GM23338 (cell line): ENCODE data around the gene TMEM117. TPM values are rescaled to one million over a fixed set of nuclear protein-coding genes. Genes with fewer than 3 reads are reported as not detected.

Source experiments
- ATAC-seq: fragments of 200-7000 bp; cut with Tn5 transposase; 3 replicates; pipeline ENCODE4 v1.9.1; 2020
- DNase-seq: peaks from one replicate; pipeline ENCODE4 v3.0.0-alpha.2; 2015; ENCODE audit warnings: low spot score
- H2AFZ ChIP-seq: fragments of 200-600 bp; sonication (generic); 2 replicates; pipeline ENCODE4 v1.8.0; 2016; ENCODE audit warnings: antibody characterized with exemption, mild to moderate bottlenecking, moderate library complexity
- H3F3A ChIP-seq: fragments of 200-600 bp; sonication (generic); replicated peaks from 2 replicates; pipeline ENCODE4 v1.8.0; 2017; ENCODE audit warnings: antibody characterized with exemption, mixed run types, low read depth
- H3K27ac ChIP-seq: fragments of 200-600 bp; sonication (generic); 2 replicates; pipeline ENCODE4 v1.6.1; 2016; ENCODE audit warnings: low read depth
- H3K27me3 ChIP-seq: fragments of 200-600 bp; sonication (generic); 2 replicates; pipeline ENCODE4 v1.8.0; 2016; ENCODE audit warnings: mild to moderate bottlenecking, mixed run types, moderate library complexity; ENCODE audit not compliant: insufficient read depth
- H3K36me3 ChIP-seq: fragments of 200-600 bp; sonication (generic); 2 replicates; pipeline ENCODE4 v1.8.0; 2016; ENCODE audit warnings: mild to moderate bottlenecking; ENCODE audit not compliant: insufficient read depth
- H3K4me1 ChIP-seq: fragments of 200-600 bp; sonication (generic); 2 replicates; pipeline ENCODE4 v1.8.0; 2016; ENCODE audit warnings: mild to moderate bottlenecking, moderate library complexity; ENCODE audit not compliant: insufficient read depth
- H3K4me2 ChIP-seq: fragments of 200-600 bp; sonication (generic); 2 replicates; pipeline ENCODE4 v1.7.1; 2017; ENCODE audit warnings: mixed run types
- H3K4me3 ChIP-seq: fragments of 200-600 bp; sonication (generic); 2 replicates; pipeline ENCODE4 v1.6.1; 2016; ENCODE audit warnings: mixed run types
- H3K79me2 ChIP-seq: fragments of 200-600 bp; sonication (generic); replicated peaks from 2 replicates; pipeline ENCODE4 v1.8.0; 2017; ENCODE audit warnings: mild to moderate bottlenecking; ENCODE audit not compliant: insufficient read depth
- H3K9me2 ChIP-seq: fragments of 200-600 bp; sonication (generic); 2 replicates; pipeline ENCODE4 v1.8.0; 2017; ENCODE audit not compliant: insufficient read depth
- H4K20me1 ChIP-seq: fragments of 200-600 bp; sonication (generic); replicated peaks from 2 replicates; pipeline ENCODE4 v1.8.0; 2017; ENCODE audit warnings: mild to moderate bottlenecking; ENCODE audit not compliant: insufficient read depth
- H3K27ac Mint-ChIP-seq: 2 replicates; pipeline ENCODE4 v1.8.0; 2020; ENCODE audit warnings: inconsistent platforms, mild to moderate bottlenecking, moderate library complexity, mixed read lengths
- H3K27me3 Mint-ChIP-seq: 3 replicates; pipeline ENCODE4 v1.8.0; 2022; ENCODE audit warnings: low read depth, mild to moderate bottlenecking, moderate library complexity, mixed read lengths, inconsistent platforms; ENCODE audit not compliant: insufficient read depth, poor library complexity
- H3K36me3 Mint-ChIP-seq: 3 replicates; pipeline ENCODE4 v1.8.0; 2021; ENCODE audit warnings: low read depth, mild to moderate bottlenecking, inconsistent platforms, moderate library complexity, mixed read lengths
- H3K4me1 Mint-ChIP-seq: 3 replicates; pipeline ENCODE4 v1.8.0; 2020; ENCODE audit warnings: mild to moderate bottlenecking, inconsistent platforms, mixed read lengths
- H3K4me3 Mint-ChIP-seq: 3 replicates; pipeline ENCODE4 v1.8.0; 2021; ENCODE audit warnings: moderate library complexity, mild to moderate bottlenecking, inconsistent platforms, mixed read lengths
- H3K9me3 Mint-ChIP-seq: 3 replicates; pipeline ENCODE4 v1.8.0; 2020; ENCODE audit warnings: moderate library complexity, mild to moderate bottlenecking, inconsistent platforms, mixed read lengths
- CREB1 ChIP-seq: fragments of 250-450 bp; sonication (Bioruptor Pico); IDR thresholded peaks from 2 replicates; pipeline ENCODE4 v1.5.0; 2020; ENCODE audit warnings: low read depth, mild to moderate bottlenecking, moderate library complexity
- EZH2 ChIP-seq: fragments of 200-600 bp; sonication (generic); IDR thresholded peaks from one replicate; pipeline ENCODE4 v1.8.0; 2017; ENCODE audit warnings: antibody characterized with exemption, mild to moderate bottlenecking, low read depth; ENCODE audit not compliant: unreplicated experiment
- EZH2phosphoT487 ChIP-seq: fragments of 200-600 bp; sonication (generic); IDR thresholded peaks from one replicate; pipeline ENCODE4 v1.8.1; 2018; ENCODE audit warnings: antibody characterized with exemption; ENCODE audit not compliant: unreplicated experiment
- JUNB ChIP-seq: IDR thresholded peaks from one replicate; pipeline ENCODE4 v1.6.1; 2016; ENCODE audit warnings: antibody characterized with exemption; ENCODE audit not compliant: unreplicated experiment
- NANOG ChIP-seq: IDR thresholded peaks from 2 replicates; pipeline ENCODE4 v1.6.1; 2016; ENCODE audit warnings: antibody characterized with exemption, borderline replicate concordance
- POLR2AphosphoS5 ChIP-seq: IDR thresholded peaks from 2 replicates; pipeline ENCODE4 v1.6.1; 2016; ENCODE audit warnings: antibody characterized with exemption, low read depth
- STAT1 ChIP-seq: IDR thresholded peaks from one replicate; pipeline ENCODE4 v1.6.1; 2016; ENCODE audit warnings: antibody characterized with exemption; ENCODE audit not compliant: unreplicated experiment
- ZNF114 ChIP-seq: fragments of 250-450 bp; sonication (Bioruptor Pico); IDR thresholded peaks from 2 replicates; pipeline ENCODE4 v1.5.0; 2020; ENCODE audit warnings: mild to moderate bottlenecking, moderate library complexity
- ZNF331 ChIP-seq: fragments of 250-450 bp; sonication (Bioruptor Pico); IDR thresholded peaks from 2 replicates; pipeline ENCODE4 v1.5.0; 2020; ENCODE audit warnings: low read depth, mild to moderate bottlenecking, moderate library complexity
- polyA plus RNA-seq: library from polyadenylated mRNA; unstranded; fragments of >200 nt; fragmentation: Nextera tagmentation; extraction: Ambion mirVana; gene quantifications from 2 replicates; pipeline ENCODE4 v1.2.1, GENCODE V29; 2016
- total RNA-seq: library from RNA; depleted of rRNA; stranded (reverse); fragments of >200 nt; shearing (Covaris generic); gene quantifications from 2 replicates; pipeline ENCODE4 v1.2.3, GENCODE V29; 2014
- TF ChIP-seq, protein P1 (sequence below): fragments of 250-450 bp; sonication (Bioruptor Pico); IDR thresholded peaks from 2 replicates; pipeline ENCODE4 v1.5.0; 2020; ENCODE audit warnings: mild to moderate bottlenecking, moderate library complexity
- TF ChIP-seq, protein P2 (sequence below): IDR thresholded peaks from 2 replicates; pipeline ENCODE4 v1.6.1; 2016; ENCODE audit warnings: antibody characterized with exemption
- TF ChIP-seq, protein P3 (sequence below): IDR thresholded peaks from one replicate; pipeline ENCODE4 v1.6.1; 2018; ENCODE audit warnings: antibody characterized with exemption; ENCODE audit not compliant: unreplicated experiment
- TF ChIP-seq, protein P4 (sequence below), 2 experiments: fragments of 200-600 bp in 1 of 2; sonication (generic) in 1 of 2; conservative IDR thresholded peaks; 2 replicates each; pipeline versions ENCODE4 v1.5.1 to v1.6.1; 2016 to 2017; ENCODE audit warnings: antibody characterized with exemption in 2 of 2, low read depth in 2 of 2, mild to moderate bottlenecking in 2 of 2, moderate library complexity in 1 of 2

TMEM117 gene
- total and polyA plus RNA-seq, 2 experiments from 2014 or later = 0.94 to 1.6 TPM

DNA sequence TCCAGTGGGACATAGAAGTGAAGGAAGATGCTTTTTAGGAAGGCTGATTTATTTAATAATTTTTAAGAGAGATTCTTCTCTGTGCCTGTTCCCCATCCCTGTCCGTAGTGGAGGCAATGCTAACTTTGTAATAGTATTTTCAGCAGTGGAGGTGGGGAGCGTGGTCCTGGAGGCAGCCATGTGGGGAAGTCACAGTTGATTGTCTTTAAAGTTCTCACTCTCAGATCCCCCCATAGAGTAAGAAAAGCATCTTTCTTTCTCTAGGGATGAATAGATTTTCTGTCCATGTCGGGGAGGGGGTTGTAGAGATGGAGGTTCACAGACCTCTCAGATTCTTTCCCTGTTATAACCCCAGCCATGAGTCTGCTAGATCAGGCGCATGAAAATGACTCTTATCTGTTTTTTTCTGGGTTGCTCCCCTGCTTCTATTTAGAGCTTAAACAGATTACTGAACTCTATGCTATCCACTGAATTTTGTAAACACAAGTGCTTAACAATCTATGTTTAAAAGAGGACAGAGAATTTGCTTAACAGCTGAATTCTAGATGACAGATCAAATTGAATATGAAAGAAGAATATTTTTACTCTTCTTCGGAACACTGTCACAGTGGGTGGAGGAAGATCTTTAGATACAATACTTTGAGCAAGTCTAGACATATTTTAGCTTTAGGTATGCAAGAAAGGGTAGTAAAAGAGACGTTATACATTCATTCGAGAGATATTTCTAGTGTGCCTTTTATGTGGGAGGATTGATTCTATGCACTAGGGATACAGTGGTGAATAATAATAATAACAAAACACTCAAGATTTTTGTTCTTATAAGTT lies 25.3 kb downstream of the TMEM117 start:
- Histone ChIP-seq H2AFZ (0 out of 2 replicates have a peak overlapping the region, but pooled peaks have one; percentile 38), H3K4me3 (no peak overlapping the region), H3K4me2 (no peak overlapping the region), H3K4me1 (peaks cover 9% of the 10 kb centered on the region; the same call in 1 of the 2 replicates), H3K27ac (no peak overlapping the region), H3K36me3 (no peaks in the 10 kb centered on the region), H4K20me1 (no peaks in the 10 kb centered on the region), H3K27me3 (no peaks in the 10 kb centered on the region), H3F3A (no peaks in the 10 kb centered on the region), H3K79me2 (no peaks in the 10 kb centered on the region), H3K9me2 (no peaks in the 10 kb centered on the region)
- no peak for TF ChIP-seq JUNB
- TF ChIP-seq ZNF331 (CRISPR knock-in tag) = no peak
- TF ChIP-seq NANOG = no peak
- TF ChIP-seq, protein P1, sequence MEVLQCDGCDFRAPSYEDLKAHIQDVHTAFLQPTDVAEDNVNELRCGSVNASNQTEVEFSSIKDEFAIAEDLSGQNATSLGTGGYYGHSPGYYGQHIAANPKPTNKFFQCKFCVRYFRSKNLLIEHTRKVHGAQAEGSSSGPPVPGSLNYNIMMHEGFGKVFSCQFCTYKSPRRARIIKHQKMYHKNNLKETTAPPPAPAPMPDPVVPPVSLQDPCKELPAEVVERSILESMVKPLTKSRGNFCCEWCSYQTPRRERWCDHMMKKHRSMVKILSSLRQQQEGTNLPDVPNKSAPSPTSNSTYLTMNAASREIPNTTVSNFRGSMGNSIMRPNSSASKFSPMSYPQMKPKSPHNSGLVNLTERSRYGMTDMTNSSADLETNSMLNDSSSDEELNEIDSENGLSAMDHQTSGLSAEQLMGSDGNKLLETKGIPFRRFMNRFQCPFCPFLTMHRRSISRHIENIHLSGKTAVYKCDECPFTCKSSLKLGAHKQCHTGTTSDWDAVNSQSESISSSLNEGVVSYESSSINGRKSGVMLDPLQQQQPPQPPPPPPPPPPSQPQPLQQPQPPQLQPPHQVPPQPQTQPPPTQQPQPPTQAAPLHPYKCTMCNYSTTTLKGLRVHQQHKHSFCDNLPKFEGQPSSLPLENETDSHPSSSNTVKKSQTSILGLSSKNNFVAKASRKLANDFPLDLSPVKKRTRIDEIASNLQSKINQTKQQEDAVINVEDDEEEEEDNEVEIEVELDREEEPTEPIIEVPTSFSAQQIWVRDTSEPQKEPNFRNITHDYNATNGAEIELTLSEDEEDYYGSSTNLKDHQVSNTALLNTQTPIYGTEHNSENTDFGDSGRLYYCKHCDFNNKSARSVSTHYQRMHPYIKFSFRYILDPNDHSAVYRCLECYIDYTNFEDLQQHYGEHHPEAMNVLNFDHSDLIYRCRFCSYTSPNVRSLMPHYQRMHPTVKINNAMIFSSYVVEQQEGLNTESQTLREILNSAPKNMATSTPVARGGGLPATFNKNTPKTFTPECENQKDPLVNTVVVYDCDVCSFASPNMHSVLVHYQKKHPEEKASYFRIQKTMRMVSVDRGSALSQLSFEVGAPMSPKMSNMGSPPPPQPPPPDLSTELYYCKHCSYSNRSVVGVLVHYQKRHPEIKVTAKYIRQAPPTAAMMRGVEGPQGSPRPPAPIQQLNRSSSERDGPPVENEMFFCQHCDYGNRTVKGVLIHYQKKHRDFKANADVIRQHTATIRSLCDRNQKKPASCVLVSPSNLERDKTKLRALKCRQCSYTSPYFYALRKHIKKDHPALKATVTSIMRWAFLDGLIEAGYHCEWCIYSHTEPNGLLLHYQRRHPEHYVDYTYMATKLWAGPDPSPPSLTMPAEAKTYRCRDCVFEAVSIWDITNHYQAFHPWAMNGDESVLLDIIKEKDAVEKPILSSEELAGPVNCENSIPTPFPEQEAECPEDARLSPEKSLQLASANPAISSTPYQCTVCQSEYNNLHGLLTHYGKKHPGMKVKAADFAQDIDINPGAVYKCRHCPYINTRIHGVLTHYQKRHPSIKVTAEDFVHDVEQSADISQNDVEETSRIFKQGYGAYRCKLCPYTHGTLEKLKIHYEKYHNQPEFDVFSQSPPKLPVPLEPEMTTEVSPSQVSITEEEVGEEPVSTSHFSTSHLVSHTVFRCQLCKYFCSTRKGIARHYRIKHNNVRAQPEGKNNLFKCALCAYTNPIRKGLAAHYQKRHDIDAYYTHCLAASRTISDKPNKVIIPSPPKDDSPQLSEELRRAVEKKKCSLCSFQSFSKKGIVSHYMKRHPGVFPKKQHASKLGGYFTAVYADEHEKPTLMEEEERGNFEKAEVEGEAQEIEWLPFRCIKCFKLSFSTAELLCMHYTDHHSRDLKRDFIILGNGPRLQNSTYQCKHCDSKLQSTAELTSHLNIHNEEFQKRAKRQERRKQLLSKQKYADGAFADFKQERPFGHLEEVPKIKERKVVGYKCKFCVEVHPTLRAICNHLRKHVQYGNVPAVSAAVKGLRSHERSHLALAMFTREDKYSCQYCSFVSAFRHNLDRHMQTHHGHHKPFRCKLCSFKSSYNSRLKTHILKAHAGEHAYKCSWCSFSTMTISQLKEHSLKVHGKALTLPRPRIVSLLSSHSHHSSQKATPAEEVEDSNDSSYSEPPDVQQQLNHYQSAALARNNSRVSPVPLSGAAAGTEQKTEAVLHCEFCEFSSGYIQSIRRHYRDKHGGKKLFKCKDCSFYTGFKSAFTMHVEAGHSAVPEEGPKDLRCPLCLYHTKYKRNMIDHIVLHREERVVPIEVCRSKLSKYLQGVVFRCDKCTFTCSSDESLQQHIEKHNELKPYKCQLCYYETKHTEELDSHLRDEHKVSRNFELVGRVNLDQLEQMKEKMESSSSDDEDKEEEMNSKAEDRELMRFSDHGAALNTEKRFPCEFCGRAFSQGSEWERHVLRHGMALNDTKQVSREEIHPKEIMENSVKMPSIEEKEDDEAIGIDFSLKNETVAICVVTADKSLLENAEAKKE = no peak
- TF ChIP-seq ZNF114 = no peak
- TF ChIP-seq, protein P2, sequence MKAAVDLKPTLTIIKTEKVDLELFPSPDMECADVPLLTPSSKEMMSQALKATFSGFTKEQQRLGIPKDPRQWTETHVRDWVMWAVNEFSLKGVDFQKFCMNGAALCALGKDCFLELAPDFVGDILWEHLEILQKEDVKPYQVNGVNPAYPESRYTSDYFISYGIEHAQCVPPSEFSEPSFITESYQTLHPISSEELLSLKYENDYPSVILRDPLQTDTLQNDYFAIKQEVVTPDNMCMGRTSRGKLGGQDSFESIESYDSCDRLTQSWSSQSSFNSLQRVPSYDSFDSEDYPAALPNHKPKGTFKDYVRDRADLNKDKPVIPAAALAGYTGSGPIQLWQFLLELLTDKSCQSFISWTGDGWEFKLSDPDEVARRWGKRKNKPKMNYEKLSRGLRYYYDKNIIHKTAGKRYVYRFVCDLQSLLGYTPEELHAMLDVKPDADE = no peak
- no peak for TF ChIP-seq STAT1
- TF ChIP-seq EZH2phosphoT487 = no peak
- TF ChIP-seq, protein P3, sequence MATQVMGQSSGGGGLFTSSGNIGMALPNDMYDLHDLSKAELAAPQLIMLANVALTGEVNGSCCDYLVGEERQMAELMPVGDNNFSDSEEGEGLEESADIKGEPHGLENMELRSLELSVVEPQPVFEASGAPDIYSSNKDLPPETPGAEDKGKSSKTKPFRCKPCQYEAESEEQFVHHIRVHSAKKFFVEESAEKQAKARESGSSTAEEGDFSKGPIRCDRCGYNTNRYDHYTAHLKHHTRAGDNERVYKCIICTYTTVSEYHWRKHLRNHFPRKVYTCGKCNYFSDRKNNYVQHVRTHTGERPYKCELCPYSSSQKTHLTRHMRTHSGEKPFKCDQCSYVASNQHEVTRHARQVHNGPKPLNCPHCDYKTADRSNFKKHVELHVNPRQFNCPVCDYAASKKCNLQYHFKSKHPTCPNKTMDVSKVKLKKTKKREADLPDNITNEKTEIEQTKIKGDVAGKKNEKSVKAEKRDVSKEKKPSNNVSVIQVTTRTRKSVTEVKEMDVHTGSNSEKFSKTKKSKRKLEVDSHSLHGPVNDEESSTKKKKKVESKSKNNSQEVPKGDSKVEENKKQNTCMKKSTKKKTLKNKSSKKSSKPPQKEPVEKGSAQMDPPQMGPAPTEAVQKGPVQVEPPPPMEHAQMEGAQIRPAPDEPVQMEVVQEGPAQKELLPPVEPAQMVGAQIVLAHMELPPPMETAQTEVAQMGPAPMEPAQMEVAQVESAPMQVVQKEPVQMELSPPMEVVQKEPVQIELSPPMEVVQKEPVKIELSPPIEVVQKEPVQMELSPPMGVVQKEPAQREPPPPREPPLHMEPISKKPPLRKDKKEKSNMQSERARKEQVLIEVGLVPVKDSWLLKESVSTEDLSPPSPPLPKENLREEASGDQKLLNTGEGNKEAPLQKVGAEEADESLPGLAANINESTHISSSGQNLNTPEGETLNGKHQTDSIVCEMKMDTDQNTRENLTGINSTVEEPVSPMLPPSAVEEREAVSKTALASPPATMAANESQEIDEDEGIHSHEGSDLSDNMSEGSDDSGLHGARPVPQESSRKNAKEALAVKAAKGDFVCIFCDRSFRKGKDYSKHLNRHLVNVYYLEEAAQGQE = no peak
- no peak for TF ChIP-seq CREB1 (CRISPR knock-in tag)
- TF ChIP-seq, protein P4, sequence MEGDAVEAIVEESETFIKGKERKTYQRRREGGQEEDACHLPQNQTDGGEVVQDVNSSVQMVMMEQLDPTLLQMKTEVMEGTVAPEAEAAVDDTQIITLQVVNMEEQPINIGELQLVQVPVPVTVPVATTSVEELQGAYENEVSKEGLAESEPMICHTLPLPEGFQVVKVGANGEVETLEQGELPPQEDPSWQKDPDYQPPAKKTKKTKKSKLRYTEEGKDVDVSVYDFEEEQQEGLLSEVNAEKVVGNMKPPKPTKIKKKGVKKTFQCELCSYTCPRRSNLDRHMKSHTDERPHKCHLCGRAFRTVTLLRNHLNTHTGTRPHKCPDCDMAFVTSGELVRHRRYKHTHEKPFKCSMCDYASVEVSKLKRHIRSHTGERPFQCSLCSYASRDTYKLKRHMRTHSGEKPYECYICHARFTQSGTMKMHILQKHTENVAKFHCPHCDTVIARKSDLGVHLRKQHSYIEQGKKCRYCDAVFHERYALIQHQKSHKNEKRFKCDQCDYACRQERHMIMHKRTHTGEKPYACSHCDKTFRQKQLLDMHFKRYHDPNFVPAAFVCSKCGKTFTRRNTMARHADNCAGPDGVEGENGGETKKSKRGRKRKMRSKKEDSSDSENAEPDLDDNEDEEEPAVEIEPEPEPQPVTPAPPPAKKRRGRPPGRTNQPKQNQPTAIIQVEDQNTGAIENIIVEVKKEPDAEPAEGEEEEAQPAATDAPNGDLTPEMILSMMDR (conservative IDR thresholded peaks at IDR 0.05; ENCODE audit: low read depth in 2 of 2) = no peak
- TF ChIP-seq POLR2AphosphoS5 = no peak
- TF ChIP-seq EZH2 = no peak
- H3K27me3 Mint-ChIP-seq = peaks cover 4% of the 10 kb centered on the region
- no peak overlapping the region for H3K27ac Mint-ChIP-seq
- peaks cover 12% of the 10 kb centered on the region; the same call in 2 of the 3 replicates for H3K36me3 Mint-ChIP-seq
- peaks cover 11% of the 10 kb centered on the region for H3K4me1 Mint-ChIP-seq
- no peak for ATAC-seq
- no peak for DNase-seq
- peaks cover 17% of the 10 kb centered on the region; the same call in 1 of the 3 replicates for H3K9me3 Mint-ChIP-seq
- H3K4me3 Mint-ChIP-seq = no peak overlapping the region
